Gastroesophageal sphincter (tissue), 4 donors: ENCODE results near the gene SORBS1. TPM values are rescaled to one million over a fixed set of nuclear protein-coding genes. Genes with fewer than 3 reads are reported as not detected.

Experiments used
- ATAC-seq: fragments of 150-250 bp; one replicate; pipeline ENCODE4 v1.9.1; 2016; ENCODE audit warnings: mild to moderate bottlenecking, moderate library complexity
- H3K27ac ChIP-seq, 4 donors: fragments of 200-600 bp; sonication (generic) in 3 of 4; 1 replicate in 3 of 4; 2 replicates in 1 of 4; pipeline ENCODE4 v1.5.1; 2016 to 2019
- H3K27me3 ChIP-seq: fragments of 200-600 bp; sonication (generic); one replicate; pipeline ENCODE4 v1.5.1; 2019
- H3K36me3 ChIP-seq, 2 donors: fragments of 200-600 bp; sonication (generic); one replicate each; pipeline ENCODE4 v1.5.1; 2019; ENCODE audit warnings: control low read depth in 1 of 2
- H3K4me1 ChIP-seq, 3 donors: fragments of 200-600 bp; sonication (generic); 1 replicate in 2 of 3; 2 replicates in 1 of 3; pipeline ENCODE4 v1.5.1; 2016 to 2019; ENCODE audit warnings: control low read depth in 2 of 3
- H3K4me3 ChIP-seq, 2 donors: fragments of 200-600 bp; sonication (generic); one replicate each; pipeline ENCODE4 v1.5.1; 2019; ENCODE audit warnings: mild to moderate bottlenecking in 1 of 2, moderate library complexity in 1 of 2
- H3K9me3 ChIP-seq, 3 donors: fragments of 200-600 bp; sonication (generic); one replicate each; pipeline ENCODE4 v1.5.1; 2017 to 2019; ENCODE audit warnings: control low read depth in 2 of 3
- CTCF ChIP-seq, 4 experiments: fragments of 200-600 bp in 2 of 4; fragments of 450-650 bp in 2 of 4; sonication (generic) in 1 of 4; IDR thresholded peaks; one replicate each; pipeline ENCODE4 v1.5.1; 2017 to 2019; ENCODE audit warnings: antibody characterized with exemption in 4 of 4, mild to moderate bottlenecking in 2 of 4, moderate library complexity in 2 of 4
- EP300 ChIP-seq: sonication (generic); formaldehyde crosslinking; IDR thresholded peaks from one replicate; pipeline ENCODE4 v1.6.1; 2017; ENCODE audit warnings: antibody characterized with exemption, mild to moderate bottlenecking
- POLR2A ChIP-seq, 2 donors: fragments of 450-650 bp; IDR thresholded peaks; one replicate each; pipeline ENCODE4 v1.6.1; 2017; ENCODE audit warnings: antibody characterized with exemption in 2 of 2, mild to moderate bottlenecking in 2 of 2, moderate library complexity in 1 of 2
- POLR2AphosphoS5 ChIP-seq: sonication (generic); formaldehyde crosslinking; IDR thresholded peaks from one replicate; pipeline ENCODE4 v1.6.1; 2017; ENCODE audit warnings: antibody characterized with exemption
- WGBS, 2 donors: methylation state at CpG; one replicate each; pipeline ENCODE4 v1.1.5; 2018; ENCODE audit warnings: low coverage in 1 of 2; 5-methylcytosine and 5-hydroxymethylcytosine counted together
- total RNA-seq, 4 donors: library from RNA; depleted of rRNA; stranded (reverse); fragments of >200 nt; gene quantifications; one replicate each; pipeline ENCODE4 v1.1.0, GENCODE V29; 2016

The SORBS1 gene
- total RNA-seq, 4 donors from 2014 or later, result 1,866 to 2,220 (median 1,948) TPM

DNA sequence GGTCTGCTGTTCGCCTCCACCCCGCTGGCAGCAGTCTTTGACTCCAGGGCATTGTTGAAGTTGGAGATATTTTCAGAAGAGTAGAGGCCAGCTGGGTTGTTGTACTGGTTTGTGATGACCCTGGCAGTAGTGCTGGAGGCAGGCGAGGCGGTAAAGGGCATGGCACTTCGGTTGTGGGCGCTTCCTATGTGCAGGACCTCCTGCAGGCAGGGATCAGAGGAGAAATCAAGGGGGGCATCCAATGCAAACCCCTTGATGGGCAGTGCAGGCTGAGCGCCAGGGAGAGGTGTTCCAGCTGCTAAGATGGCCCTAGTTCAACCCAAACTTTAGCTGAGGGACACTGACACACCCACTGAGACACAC is 297.3 kb downstream of the SORBS1 start:
- TF ChIP-seq EP300 (no peak), CTCF (IDR thresholded peaks at IDR 0.05) (no peak), POLR2AphosphoS5 (no peak), POLR2A (IDR thresholded peaks at IDR 0.05) (no peak)
- H3K27me3 ChIP-seq, result no peaks in the 10 kb centered on the region
- no peaks in the 10 kb centered on the region for H3K9me3 ChIP-seq
- no peak for ATAC-seq
- peak overlapping the region in 1 of 4 donors; percentile 3 for H3K27ac ChIP-seq
- no peak overlapping the region for H3K4me3 ChIP-seq
- peaks cover 0 to 23% (median 12%) of the 10 kb centered on the region in 3 donors for H3K4me1 ChIP-seq
- 86 to 87% methylated on average over 3 to 4 of the region's 7 CpGs for WGBS, 2 donors
- peaks cover 0 to 34% of the 10 kb centered on the region in 2 donors for H3K36me3 ChIP-seq

GRCh38 chr10:95262763-95263518 is 298.2 kb downstream of the SORBS1 start:
- TF ChIP-seq CTCF (IDR thresholded peaks at IDR 0.05), result no peak
- no peak for TF ChIP-seq EP300
- no peak for TF ChIP-seq POLR2A (IDR thresholded peaks at IDR 0.05)
- no peak for TF ChIP-seq POLR2AphosphoS5
- no peak for ATAC-seq
- Histone ChIP-seq H3K4me3 (no peak overlapping the region), H3K9me3 (no peaks in the 10 kb centered on the region), H3K27me3 (no peaks in the 10 kb centered on the region), H3K4me1 (peaks cover 0 to 23% (median 12%) of the 10 kb centered on the region in 3 donors), H3K27ac (peak overlapping the region in 1 of 4 donors; percentile 3), H3K36me3 (peaks cover 0 to 39% of the 10 kb centered on the region in 2 donors)
- 67 to 76% methylated on average over 3 to 5 of the region's 5 CpGs for WGBS, 2 donors

DNA sequence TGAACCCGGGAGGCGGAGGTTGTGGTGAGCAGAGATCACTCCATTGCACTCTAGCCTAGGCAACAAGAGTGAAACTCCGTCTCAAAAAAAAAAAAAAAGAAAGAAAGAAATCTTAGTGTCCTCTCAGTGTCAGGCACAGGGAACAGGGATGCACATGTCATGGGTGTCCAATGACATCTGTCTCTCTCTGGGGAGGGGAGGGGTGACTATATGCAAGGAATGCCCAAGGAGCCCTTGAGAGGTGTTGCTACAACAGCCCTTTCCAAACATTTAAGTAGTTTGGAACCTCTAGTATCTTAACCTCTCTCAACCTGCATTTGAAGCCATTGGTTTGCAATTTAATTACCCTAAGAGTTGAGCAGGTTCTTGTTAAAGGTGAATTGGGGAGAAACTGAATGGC is 299.2 kb downstream of the SORBS1 start:
- Histone ChIP-seq H3K36me3 (peaks cover 0 to 45% of the 10 kb centered on the region in 2 donors), H3K4me3 (no peak overlapping the region), H3K27me3 (no peaks in the 10 kb centered on the region), H3K27ac (no peak overlapping the region), H3K9me3 (no peaks in the 10 kb centered on the region), H3K4me1 (peaks cover 0 to 23% (median 12%) of the 10 kb centered on the region in 3 donors)
- ATAC-seq, result no peak
- WGBS, 2 donors, result 90% methylated on average over 3 of the region's 3 CpGs; no CpG with 5 or more reads in 1 of the 2 donors
- TF ChIP-seq EP300, result no peak
- no peak for TF ChIP-seq POLR2AphosphoS5

Other genes with a start within 250 kb of the SORBS1 start
- gene ALDH18A1, start 95.3 kb upstream of the SORBS1 start, total RNA-seq, result 10 to 100 TPM; 19.1 to 32.9 (median 26.7) TPM
- gene TCTN3, start 132.6 kb upstream of the SORBS1 start, total RNA-seq, result 10 to 100 TPM; 17.6 to 28.6 (median 21.2) TPM
- 10 to 100 TPM; 34.4 to 69.7 (median 39.3) TPM for gene ENTPD1, start 194.8 kb upstream of the SORBS1 start, total RNA-seq